ENCODE results near the gene PIGH.
"Not testable (repeated sequence)": the region's sequence is repeated elsewhere in the genome, so short reads cannot be mapped to it uniquely, and the experiment has no call there.

PIGH gene

DNA sequence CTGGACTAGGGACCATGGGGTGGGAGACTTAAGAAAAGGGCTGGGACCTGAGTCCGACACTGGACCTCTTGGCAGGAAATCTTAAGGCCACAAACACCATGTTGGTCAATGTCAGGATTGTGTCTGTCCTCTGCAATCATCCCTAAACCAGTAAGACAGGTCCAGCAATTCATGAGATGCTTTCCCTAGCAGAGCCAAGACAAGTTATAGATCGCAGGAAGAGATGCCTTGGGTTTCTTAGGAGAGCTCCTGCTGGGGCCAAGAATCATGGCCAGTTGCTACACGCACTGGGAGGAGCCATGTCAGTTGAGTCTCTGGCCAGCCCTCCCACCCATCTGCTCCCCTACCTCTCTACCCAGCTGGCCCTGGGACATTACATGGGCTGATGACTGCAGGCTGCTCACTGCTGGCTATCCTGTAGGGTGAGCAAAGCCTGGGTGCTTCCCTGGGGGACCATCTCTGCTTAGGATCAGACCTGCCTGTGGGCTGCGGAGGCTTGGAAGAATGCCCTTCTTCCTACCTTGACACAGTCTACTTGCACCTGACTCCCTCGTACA lies 52.8 kb downstream of the PIGH start:
- DNase-seq: no peak

DNA sequence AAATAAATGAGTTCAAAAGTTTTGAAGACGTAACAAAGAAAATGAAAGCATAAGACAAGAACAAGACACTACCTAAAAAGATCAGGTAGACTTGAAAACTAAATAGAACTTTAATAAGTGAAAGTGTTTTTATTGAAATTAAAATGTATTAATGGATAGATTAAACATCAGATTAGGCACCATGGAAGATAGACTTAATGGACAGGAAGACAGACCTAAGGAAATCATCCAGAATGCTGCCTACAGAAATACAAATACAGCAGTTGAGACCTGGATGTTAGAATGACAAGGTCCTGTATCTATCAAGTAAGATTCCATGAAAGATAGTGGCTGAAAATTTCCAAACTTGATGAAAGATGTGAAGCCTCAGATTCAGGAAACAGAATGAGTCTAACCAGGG lies 55.5 kb downstream of the PIGH start:
- no peak for DNase-seq

DNA sequence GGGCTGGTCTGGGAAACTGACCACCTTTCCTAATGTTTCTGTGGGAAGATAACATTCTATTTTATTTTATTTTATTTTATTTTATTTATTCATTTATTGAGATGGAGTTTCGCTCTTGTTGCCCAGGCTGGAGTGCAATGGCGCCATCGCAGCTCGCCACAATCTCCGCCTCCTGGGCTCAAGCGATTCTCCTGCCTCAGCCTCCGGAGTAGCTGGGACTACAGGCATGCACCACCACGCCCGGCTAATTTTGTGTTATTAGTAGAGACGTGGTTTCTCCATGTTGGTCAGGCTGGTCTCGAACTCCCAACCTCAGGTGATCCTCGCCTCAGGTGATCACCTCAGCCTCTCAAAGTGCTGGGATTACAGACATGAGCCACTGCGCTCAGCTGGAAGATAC lies 57.4 kb downstream of the PIGH start:
- not testable (repeated sequence) for DNase-seq

DNA sequence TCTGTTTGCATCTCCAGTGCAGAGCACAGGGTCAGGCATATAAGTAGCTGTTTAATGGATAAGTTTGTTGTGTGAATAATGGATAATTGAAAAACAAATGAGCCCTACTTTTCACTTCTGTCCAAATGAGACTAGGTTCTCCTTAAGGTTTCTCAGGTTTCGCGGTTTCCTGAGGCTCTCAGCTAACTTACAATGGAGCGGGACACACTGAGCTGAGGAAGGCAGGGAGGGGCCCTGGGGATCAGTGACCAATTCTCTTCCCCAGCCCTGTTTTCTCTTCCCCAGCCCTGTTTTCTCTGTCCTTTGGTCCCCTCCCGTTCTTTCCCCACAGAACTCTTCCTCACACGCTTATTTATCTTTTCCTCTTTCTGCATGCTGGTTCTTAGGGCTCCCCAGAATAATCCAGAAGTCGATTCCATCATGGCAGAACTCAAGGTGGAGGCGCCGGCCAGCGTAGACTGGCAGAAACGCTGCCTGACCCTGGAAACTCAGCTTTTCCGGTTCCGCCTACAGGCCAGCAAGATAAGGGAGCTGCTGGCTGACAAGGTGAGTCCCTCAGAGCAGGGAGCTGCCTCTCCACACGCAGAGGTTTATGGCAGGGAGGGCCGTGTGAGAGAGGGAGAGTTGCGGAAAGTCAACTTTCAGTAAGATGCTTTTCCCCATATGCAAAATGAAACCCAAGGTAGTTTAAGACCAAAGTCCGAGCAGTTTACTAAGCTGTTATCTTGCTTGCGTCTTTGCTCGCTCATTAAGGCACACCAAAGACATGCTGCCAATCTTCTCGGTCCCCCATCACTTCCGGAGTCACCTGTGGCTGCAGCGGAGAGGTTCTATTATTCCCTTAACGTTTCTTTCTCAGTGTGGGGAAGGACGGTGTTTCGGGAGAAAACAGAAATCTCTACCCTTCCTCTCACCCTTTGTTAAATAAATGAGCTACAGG lies 58.4 kb downstream of the PIGH start:
- DNase-seq: no peak

Measured in CD4-positive, alpha-beta T cell treated with Interleukin-1 beta for 1 hour (primary cell).